HL-60/S4 treated with retinoic acid at 250 ng/mL for 4 days and 3 days (cell line): ENCODE measurements around the gene FLNC.

Experiments
- in situ Hi-C: fragments of 300-500 bp; cut with MboI; formaldehyde crosslinking; loops from 2 replicates; pipeline ENCODE4 v1.7.0; 2022; ENCODE audit warnings: low sequenced_read_pairs

FLNC gene

DNA sequence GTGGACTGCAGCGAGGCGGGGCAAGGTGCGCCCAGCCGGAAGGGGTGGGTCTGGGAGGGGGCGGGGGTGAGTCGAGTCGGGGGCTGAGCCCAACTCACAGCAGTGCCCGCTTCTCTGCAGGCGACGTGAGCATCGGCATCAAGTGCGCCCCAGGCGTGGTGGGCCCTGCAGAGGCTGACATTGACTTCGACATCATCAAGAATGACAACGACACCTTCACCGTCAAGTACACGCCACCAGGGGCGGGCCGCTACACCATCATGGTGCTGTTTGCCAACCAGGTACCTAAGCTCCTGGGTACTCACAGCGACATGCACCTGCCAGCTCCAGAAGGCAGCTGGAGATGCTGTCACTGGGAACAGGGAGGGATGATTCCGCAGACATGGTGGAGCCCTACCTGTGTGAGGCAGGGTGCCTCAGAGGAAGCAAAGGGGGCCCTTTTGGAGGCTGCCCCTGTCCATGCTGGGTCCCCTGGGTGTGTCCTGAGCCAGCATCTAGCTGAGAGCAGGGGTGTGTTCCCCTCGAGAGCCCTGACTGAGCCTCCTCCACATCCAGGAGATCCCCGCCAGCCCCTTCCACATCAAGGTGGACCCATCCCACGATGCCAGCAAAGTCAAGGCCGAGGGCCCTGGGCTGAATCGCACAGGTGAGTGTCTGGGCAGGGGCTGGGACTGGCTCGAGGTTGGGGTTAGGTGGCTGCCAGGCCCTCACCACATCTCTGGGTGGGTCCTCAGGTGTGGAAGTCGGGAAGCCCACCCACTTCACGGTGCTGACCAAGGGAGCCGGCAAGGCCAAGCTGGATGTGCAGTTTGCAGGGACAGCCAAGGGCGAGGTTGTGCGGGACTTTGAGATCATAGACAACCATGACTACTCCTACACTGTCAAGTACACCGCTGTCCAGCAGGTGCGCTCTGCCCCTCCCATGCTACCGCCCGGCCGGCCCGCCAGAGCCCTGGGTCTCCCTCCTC, 12.8 kb downstream of the FLNC start:
- in situ Hi-C loops: no loop called here

DNA sequence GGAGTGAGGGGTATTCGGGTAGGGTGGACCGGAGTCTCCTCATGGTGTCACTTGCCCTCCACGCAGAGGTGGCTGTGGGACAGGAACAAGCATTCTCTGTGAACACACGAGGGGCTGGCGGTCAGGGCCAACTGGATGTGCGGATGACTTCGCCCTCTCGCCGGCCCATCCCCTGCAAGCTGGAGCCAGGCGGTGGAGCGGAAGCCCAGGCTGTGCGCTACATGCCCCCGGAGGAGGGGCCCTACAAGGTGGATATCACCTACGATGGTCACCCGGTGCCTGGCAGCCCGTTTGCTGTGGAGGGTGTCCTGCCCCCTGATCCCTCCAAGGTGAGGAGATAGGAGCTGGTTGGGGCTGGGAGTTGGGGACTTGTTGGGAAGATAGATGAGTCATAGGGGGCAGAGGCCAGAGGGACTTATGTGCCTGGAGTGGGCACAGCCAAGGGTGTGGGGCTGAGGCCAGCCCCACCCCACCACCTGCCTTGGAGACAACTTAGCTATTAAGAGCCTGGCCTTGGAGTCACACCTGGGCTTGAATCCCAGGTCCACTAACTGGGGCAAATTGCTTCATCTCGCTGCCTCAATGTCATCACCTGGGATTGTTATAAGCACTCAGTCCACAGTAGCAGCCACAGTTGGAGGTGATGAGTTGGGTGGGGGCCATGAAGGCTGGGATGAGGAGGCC, 13.9 kb downstream of the FLNC start:
- in situ Hi-C loops: no loop called here

- in situ Hi-C loops: no loop called here
These were observed 14.6 kb downstream of the FLNC start for GRCh38 chr7:128844777-128845311.

DNA sequence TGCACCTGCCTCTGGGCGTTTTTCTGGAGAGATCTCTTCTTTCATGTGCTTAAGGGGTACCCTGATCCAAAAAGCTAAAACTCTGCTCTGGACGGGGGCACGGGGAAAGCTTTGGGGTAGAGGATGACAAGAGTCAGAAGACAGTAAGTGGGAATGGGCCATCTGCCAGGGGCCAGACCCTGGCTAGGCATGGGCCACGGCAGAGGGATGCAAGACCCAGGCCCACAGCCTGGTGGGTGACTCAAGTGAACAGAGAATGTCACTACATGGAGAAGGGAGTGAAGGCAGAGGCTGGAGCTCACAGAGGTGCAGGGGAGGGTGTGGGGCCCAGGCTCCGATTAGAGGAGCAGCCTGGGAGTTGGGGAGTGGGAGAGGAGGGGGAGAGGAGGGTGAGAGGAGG, 15.3 kb downstream of the FLNC start:
- in situ Hi-C loops: no loop called here

DNA sequence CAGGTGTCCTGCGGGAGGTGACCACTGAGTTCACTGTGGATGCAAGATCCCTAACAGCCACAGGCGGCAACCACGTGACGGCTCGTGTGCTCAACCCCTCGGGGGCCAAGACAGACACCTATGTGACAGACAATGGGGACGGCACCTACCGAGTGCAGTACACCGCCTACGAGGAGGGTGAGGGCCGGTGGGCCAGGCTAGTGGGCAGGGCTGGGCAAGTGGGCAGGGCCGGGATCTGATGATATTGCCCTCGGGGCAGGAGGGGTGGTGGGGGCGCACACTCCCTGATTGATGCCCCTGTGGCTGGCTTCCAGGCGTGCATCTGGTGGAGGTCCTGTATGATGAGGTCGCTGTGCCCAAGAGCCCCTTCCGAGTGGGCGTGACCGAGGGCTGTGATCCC, 15.8 kb downstream of the FLNC start:
- in situ Hi-C loops: no loop called here

DNA sequence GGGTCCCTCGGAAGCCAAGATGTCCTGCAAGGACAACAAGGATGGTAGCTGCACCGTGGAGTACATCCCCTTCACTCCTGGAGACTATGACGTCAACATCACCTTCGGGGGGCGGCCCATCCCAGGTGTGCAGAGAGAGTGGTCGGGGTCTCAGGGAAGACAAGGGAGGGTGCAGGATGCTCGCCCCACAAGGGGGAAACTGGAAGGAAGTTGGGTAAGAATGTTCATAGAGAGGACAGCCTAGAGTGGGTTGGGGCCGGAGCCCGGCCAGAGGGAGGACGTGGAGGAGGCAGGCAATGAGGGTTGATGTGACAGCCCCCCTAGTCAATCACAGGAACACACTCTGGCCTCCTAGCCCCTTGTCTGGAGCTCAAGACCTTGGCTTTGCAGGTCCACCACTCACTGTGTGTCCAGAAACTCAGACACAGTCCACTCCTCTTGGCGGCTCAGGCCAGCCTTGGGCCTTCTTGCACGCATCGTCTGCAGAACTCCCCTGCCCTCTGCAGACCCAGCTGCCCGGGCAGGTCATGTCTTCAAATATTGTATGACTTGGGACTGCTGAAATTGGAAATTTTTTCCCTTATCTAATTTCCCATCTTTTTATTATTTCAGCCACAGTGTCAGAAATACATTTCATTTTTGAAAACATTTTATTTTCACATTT, 16.7 kb downstream of the FLNC start:
- in situ Hi-C loops: no loop called here

DNA sequence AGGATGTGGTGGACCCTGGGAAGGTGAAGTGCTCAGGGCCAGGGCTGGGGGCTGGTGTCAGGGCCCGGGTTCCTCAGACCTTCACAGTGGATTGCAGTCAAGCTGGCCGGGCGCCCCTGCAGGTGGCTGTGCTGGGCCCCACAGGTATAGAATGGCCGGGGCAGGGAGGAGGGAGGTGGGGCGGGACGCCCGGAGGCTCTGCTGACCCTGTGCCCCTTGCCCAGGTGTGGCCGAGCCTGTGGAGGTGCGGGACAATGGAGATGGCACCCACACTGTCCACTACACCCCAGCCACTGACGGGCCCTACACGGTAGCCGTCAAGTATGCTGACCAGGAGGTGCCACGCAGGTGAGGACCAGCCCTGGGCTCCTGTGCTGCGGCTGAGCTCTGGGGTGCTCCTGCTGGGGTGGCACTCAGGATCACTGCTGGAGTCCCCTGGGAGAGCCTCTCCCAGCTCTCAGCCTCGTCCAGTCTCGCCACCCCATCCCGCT, 17.6 kb downstream of the FLNC start:
- in situ Hi-C loops: no loop called here

DNA sequence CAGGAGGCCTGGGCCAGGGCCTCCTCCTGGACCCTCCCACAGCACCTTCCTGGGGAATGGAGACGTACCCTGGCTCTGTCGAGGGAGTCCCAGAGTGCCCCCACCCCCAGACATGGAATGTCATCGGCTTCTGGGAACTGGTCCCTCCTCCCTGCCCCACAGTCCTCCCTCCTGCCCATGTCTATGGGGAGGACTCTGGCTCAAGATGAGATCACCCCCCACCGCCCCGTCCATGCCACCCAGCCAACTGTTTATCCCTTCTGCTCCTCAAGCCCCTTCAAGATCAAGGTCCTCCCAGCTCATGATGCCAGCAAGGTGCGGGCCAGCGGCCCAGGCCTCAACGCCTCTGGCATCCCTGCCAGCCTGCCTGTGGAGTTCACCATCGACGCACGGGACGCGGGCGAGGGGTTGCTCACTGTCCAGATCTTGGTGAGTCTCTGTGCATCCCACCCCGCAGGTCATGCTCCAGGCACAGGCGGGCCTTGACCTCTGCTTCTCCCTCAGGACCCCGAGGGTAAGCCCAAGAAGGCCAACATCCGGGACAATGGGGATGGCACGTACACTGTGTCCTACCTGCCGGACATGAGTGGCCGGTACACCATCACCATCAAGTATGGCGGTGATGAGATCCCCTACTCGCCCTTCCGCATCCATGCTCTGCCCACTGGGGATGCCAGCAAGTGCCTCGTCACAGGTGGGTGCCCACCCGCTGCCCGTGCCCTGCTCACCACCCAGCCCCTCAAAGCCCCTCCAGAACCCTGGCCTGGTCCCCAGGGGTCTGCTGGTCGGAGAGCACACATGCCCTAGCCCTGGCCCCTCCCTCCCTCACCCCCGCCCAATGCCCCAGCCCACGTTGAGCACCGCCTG, 18.3 kb downstream of the FLNC start:
- in situ Hi-C loops: no loop called here

DNA sequence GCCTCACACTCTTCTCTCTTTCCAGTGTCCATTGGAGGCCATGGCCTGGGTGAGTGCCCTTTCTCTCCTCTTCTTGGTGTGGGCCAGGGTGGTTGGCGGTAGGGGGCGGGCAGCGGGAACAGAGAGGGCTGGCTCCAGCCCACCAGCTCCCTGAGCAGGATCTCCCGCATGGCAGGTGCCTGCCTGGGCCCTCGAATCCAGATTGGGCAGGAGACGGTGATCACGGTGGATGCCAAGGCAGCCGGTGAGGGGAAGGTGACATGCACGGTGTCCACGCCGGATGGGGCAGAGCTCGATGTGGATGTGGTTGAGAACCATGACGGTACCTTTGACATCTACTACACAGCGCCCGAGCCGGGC, 18.9 kb downstream of the FLNC start:
- in situ Hi-C loops: no loop called here

DNA sequence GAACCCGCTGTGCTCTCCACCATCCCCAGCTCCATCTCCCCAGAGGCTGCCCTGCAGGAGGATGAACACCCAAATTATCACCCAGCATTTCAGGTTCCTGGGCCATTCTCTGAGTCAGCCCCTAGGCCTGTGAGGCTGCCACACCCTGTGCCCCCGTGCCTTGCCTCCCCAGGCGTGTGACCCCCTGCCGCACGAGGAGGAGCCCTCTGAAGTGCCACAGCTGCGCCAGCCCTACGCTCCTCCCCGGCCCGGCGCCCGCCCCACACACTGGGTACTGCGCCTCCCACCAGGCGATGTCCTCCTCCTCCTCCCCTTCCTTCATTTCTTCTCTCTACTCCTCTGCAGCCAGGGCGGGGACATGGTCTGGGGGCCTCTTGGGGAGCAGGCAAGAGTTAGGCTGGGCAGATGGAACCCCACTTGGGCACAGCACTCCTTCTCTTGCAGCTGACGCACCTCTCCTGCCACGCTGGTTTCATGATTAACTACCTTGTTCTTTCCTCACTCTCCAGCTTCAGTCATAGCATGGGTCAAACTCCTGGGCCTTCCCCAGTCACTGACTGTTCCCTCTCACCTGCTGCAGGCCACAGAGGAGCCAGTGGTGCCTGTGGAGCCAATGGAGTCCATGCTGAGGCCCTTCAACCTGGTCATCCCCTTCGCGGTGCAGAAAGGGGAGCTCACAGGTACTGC, 19.7 kb downstream of the FLNC start:
- in situ Hi-C loops: no loop called here

GRCh38 chr7:128852537-128853254, 22.5 kb downstream of the FLNC start:
- in situ Hi-C loops: no loop called here

GRCh38 chr7:128853799-128854198, 23.6 kb downstream of the FLNC start:
- in situ Hi-C loops: no loop called here

DNA sequence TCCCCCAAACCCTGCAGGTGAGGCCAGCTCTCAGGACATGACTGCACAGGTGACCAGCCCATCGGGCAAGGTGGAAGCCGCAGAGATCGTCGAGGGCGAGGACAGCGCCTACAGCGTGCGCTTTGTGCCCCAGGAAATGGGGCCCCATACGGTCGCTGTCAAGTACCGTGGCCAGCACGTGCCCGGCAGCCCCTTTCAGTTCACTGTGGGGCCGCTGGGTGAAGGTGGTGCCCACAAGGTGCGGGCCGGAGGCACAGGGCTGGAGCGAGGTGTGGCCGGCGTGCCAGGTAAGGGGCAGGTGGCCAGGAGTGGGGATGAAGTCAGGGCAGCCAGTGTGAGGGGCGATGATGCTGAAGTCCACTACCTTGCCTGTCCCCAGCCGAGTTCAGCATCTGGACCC, 24.2 kb downstream of the FLNC start:
- in situ Hi-C loops: no loop called here

DNA sequence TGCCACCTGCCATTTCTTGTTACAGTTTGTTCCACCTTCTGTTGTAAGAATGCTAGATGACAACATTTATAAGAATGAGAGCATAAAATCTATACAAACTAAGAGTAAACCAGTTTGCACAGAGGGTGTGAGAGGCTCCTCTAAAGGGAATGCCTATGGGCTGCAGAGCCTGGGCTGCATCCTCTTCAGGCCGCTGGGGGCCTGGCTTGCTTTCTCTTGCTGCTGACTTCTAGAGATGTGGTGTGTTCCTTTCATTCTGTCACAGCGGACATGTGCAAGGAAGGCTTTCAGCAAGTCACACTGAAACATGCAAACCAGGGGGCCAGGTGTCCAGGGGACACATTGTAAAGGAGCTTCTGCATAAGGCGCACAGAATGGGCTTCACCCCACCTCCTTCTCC, 25.4 kb downstream of the FLNC start:
- in situ Hi-C loops: no loop called here

DNA sequence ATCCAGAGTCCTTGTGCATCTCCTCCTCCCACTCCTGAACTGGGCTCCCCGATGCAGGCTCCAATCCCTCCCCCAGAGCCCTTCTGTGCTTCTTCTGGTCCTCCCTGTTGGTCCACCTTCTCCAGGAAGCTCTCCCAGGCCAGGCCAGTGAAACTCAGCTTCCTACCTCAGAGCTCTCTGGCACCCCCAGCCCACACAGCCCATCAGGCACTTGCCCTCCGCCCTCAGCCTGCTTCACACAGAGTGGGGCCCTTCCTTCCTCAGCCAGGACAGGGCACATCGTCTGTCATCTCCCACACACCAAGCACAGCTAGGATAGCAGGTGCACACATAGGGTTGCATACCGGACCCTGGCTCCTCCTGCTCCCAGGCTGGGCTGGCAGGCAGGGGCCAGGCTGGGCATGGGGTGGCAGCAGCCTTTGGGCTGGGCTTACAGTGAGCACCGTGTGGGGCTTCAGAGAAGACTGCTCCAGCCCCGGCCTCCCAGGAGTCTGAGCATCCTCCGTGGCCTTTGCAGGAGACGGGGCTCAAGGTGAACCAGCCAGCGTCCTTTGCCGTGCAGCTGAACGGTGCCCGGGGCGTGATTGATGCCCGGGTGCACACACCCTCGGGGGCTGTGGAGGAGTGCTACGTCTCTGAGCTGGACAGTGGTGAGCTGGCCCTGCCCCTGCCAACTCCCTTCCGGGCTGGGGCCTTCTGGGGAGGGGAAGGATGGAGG, 26.0 kb downstream of the FLNC start:
- in situ Hi-C loops: no loop called here

- in situ Hi-C loops: no loop called here
These were observed 28.4 kb downstream of the FLNC start for GRCh38 chr7:128858380-128859231.
